Activated CD8-positive, alpha-beta T cell treated with anti-CD3 and anti-CD28 coated beads, Interleukin-2, amount 10 ng/mL, durations not matched to agents 7 days and 5 days (primary cell): ENCODE results near the gene VMAC. TPM values are rescaled to one million over a fixed set of nuclear protein-coding genes. Genes with fewer than 3 reads are reported as not detected.

Source experiments
- ATAC-seq: fragments of 150-1000 bp; cut with Tn5 transposase; one replicate; pipeline ENCODE4 v1.10.0; 2021; ENCODE audit warnings: moderate library complexity
- CTCF ChIA-PET: fragments of 350-600 bp; sonication (Branson Sonifier 250); formaldehyde crosslinking; loops from one replicate; lab custom pipeline; 2021; ENCODE audit warnings: antibody characterized with exemption; lab: Charles Lee
- POLR2A ChIA-PET: fragments of 350-600 bp; sonication (Branson Sonifier 250); formaldehyde crosslinking; loops from one replicate; lab custom pipeline; 2021; ENCODE audit warnings: antibody characterized with exemption; lab: Charles Lee
- DNase-seq: peaks from one replicate; pipeline ENCODE4 v3.0.0-alpha.2; 2020
- H3K27ac Mint-ChIP-seq: one replicate; pipeline ENCODE4 v1.8.0; 2021; ENCODE audit warnings: mild to moderate bottlenecking, mixed read lengths
- H3K27me3 Mint-ChIP-seq: one replicate; pipeline ENCODE4 v1.8.0; 2021; ENCODE audit warnings: low read depth, mixed read lengths
- H3K36me3 Mint-ChIP-seq: one replicate; pipeline ENCODE4 v1.8.0; 2021; ENCODE audit warnings: low read depth, mixed read lengths
- H3K4me1 Mint-ChIP-seq: one replicate; pipeline ENCODE4 v1.8.0; 2021; ENCODE audit warnings: low read depth, mixed read lengths
- H3K4me3 Mint-ChIP-seq: one replicate; pipeline ENCODE4 v1.8.0; 2021; ENCODE audit warnings: mild to moderate bottlenecking, mixed read lengths
- H3K9me3 Mint-ChIP-seq: one replicate; pipeline ENCODE4 v1.8.0; 2022; ENCODE audit warnings: mixed read lengths; ENCODE audit not compliant: insufficient read depth
- total RNA-seq, 2 experiments: library from RNA; stranded (reverse); gene quantifications; one replicate each; pipeline ENCODE4 v1.2.3, GENCODE V29; 2021

Gene VMAC
- total RNA-seq, 2 experiments from 2014 or later, result 6.2 to 6.8 TPM

GRCh38 chr19:5926641-5927440 lies 22.2 kb downstream of the VMAC start:
- POLR2A ChIA-PET, result no interaction called here
- Mint-ChIP-seq H3K36me3 (peaks cover 52% of the 10 kb centered on the region), H3K9me3 (no peaks in the 10 kb centered on the region), H3K27ac (no peak overlapping the region), H3K4me3 (no peak overlapping the region), H3K27me3 (no peaks in the 10 kb centered on the region), H3K4me1 (peaks cover 7% of the 10 kb centered on the region)
- ATAC-seq, result no peak
- CTCF ChIA-PET, result no interaction called here
- DNase-seq, result no peak

- no peaks in the 10 kb centered on the region for H3K27me3 Mint-ChIP-seq
- peaks cover 3% of the 10 kb centered on the region for H3K4me1 Mint-ChIP-seq
- H3K4me3 Mint-ChIP-seq, result no peak overlapping the region
- H3K36me3 Mint-ChIP-seq, result peaks cover 54% of the 10 kb centered on the region
- POLR2A ChIA-PET, result no interaction called here
- CTCF ChIA-PET, result no interaction called here
- H3K27ac Mint-ChIP-seq, result no peak overlapping the region
- ATAC-seq (no peak), DNase-seq (no peak)
- H3K9me3 Mint-ChIP-seq, result no peaks in the 10 kb centered on the region
Measured at GRCh38 chr19:5927441-5927821, 22.8 kb downstream of the VMAC start.

DNA sequence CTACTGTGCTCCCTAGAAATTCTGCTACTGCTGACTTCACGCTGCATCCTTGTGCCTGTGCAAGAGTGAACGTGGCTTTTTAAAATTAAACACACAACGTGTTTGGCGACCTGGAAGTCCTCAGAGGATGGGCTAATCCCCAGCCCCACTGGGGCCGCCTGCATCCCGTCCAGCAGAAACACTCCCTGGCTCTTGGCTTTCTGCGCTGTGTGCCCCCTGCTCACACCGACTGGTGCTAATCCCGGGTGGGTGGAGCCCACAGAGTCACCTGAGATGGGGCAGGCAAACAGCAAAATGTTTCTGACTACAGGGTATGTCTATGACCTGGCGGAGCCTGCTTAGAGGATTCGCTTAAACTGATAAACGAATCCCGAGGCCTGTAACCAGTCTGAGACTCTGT lies 24.5 kb downstream of the VMAC start:
- DNase-seq, result no peak
- Mint-ChIP-seq H3K27ac (no peak overlapping the region), H3K4me3 (no peak overlapping the region), H3K4me1 (no peaks in the 10 kb centered on the region), H3K36me3 (peaks cover 48% of the 10 kb centered on the region), H3K9me3 (no peaks in the 10 kb centered on the region), H3K27me3 (no peaks in the 10 kb centered on the region)
- no peak for ATAC-seq
- ChIA-PET POLR2A (no interaction called here), CTCF (no interaction called here)

- CTCF ChIA-PET, result interaction anchor here (0.9 kb wide), 1 partner anchor 126 kb away, joined by 3 read pairs; no protein-coding TSS in a partner anchor
- DNase-seq (no peak), ATAC-seq (no peak)
- Mint-ChIP-seq H3K9me3 (no peaks in the 10 kb centered on the region), H3K27ac (no peak overlapping the region), H3K36me3 (peaks cover 47% of the 10 kb centered on the region), H3K4me1 (no peaks in the 10 kb centered on the region), H3K4me3 (no peak overlapping the region), H3K27me3 (no peaks in the 10 kb centered on the region)
- POLR2A ChIA-PET, result no interaction called here
Measured at GRCh38 chr19:5929625-5930024, 25.0 kb downstream of the VMAC start.

GRCh38 chr19:5931251-5931650 lies 26.6 kb downstream of the VMAC start:
- H3K4me1 Mint-ChIP-seq, result no peaks in the 10 kb centered on the region
- H3K27me3 Mint-ChIP-seq, result no peaks in the 10 kb centered on the region
- ATAC-seq (no peak), DNase-seq (no peak)
- H3K9me3 Mint-ChIP-seq, result no peaks in the 10 kb centered on the region
- ChIA-PET CTCF (no interaction called here), POLR2A (no interaction called here)
- no peak overlapping the region for H3K27ac Mint-ChIP-seq
- peaks cover 37% of the 10 kb centered on the region for H3K36me3 Mint-ChIP-seq
- no peak overlapping the region for H3K4me3 Mint-ChIP-seq

GRCh38 chr19:5932146-5932545 lies 27.5 kb downstream of the VMAC start:
- no peak overlapping the region for H3K27ac Mint-ChIP-seq
- no peak overlapping the region for H3K4me3 Mint-ChIP-seq
- H3K27me3 Mint-ChIP-seq, result no peaks in the 10 kb centered on the region
- POLR2A ChIA-PET, result no interaction called here
- H3K9me3 Mint-ChIP-seq, result no peaks in the 10 kb centered on the region
- CTCF ChIA-PET, result no interaction called here
- peaks cover 38% of the 10 kb centered on the region for H3K36me3 Mint-ChIP-seq
- H3K4me1 Mint-ChIP-seq, result no peaks in the 10 kb centered on the region
- DNase-seq, result no peak
- ATAC-seq, result no peak

DNA sequence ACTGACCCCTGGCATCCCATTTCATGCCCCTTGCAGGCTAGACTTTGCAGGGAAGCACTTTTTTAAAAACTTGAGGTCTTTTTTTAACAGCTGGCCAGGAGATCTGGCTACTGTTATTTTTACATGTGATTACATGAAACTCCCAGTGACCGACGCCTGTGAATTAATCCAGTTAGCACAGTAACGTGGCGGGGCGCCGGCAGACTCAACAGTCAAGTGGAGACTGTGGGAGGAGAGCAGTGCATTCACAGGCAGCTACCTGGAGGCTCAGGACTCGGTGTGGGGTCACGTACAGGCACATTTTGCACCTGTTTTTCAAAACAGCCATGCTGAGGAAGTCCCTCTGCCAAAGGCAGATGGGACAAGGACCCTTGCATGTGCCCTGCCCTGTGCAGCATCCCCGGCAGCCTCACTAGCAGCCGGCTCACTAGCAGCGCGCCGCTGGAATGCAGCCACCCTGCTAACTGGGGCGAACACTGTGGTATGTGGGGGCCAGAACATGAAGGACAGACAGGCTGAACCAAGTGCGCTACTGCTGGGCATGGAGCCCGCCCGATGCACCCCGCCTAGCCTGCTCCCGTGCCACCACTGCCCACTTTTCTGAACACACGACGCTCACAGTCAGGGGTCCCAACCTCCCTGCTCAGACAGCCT lies 28.1 kb downstream of the VMAC start:
- no peak overlapping the region for H3K27ac Mint-ChIP-seq
- no peaks in the 10 kb centered on the region for H3K9me3 Mint-ChIP-seq
- H3K4me1 Mint-ChIP-seq, result no peaks in the 10 kb centered on the region
- no peak overlapping the region for H3K4me3 Mint-ChIP-seq
- CTCF ChIA-PET, result no interaction called here
- H3K27me3 Mint-ChIP-seq, result no peaks in the 10 kb centered on the region
- ATAC-seq, result no peak
- DNase-seq, result no peak
- H3K36me3 Mint-ChIP-seq, result peaks cover 37% of the 10 kb centered on the region
- POLR2A ChIA-PET, result no interaction called here

- Mint-ChIP-seq H3K27me3 (no peaks in the 10 kb centered on the region), H3K9me3 (no peaks in the 10 kb centered on the region), H3K4me1 (no peaks in the 10 kb centered on the region), H3K27ac (peak overlapping the region; percentile 24), H3K4me3 (no peak overlapping the region), H3K36me3 (peaks cover 33% of the 10 kb centered on the region)
- DNase-seq (no peak), ATAC-seq (no peak)
- POLR2A ChIA-PET, result no interaction called here
- CTCF ChIA-PET, result no interaction called here
Measured at GRCh38 chr19:5933391-5934068, 28.9 kb downstream of the VMAC start.

DNA sequence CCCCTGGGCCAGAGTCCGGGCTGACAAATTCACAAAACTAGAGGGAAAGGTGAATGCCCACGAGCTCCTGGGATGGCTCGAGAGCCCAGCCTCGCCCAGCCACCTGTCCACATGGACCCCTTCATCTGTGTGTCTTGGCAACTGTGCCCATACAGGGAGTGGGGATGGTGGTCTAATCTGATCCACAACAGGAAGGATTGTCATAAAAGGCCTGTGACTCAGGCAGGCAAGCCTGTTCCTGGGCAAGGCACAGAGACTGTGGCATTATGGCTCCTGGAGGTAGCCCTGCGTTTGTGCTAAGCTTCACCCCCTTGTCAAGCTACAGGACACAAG lies 29.4 kb downstream of the VMAC start:
- Mint-ChIP-seq H3K9me3 (no peaks in the 10 kb centered on the region), H3K27me3 (no peaks in the 10 kb centered on the region), H3K36me3 (peaks cover 27% of the 10 kb centered on the region), H3K4me3 (no peak overlapping the region), H3K4me1 (no peaks in the 10 kb centered on the region), H3K27ac (no peak overlapping the region)
- no peak for ATAC-seq
- ChIA-PET CTCF (no interaction called here), POLR2A (no interaction called here)
- DNase-seq, result no peak

DNA sequence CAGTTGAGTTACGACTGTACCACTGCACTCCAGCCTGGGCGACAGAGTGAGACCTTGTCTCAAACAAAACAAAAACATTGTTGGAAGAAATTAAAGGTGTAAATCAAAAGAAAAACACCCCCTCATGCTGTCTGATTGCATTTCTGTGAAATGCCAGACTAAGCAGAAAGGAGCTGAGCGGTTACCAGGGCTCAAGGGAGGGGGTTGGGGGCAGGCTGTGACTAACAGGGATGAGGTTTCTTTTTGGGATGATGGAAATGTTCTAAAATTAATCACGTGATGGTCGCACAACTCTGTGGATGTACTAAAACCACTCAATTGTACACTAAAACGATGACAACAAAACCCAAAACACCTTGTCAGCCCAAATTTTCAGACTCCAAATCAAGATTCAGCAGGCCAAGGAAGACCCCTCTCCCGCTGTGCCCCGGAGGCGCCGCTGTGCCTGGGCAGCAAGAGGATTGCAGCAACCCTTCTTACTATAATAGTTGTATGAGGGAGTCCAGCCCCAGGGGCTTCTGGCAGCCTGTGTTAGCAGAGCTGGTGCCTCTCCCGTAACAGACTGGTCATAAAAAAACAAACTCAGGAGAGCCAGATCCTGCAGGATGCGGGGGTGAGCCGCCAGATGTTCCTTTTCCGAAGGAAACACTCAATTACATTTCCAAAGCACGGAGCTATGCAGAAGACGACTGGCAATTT lies 30.3 kb downstream of the VMAC start:
- peaks cover 30% of the 10 kb centered on the region for H3K36me3 Mint-ChIP-seq
- H3K27me3 Mint-ChIP-seq, result no peaks in the 10 kb centered on the region

GRCh38 chr19:5935473-5936291 lies 31.0 kb downstream of the VMAC start:
- no peaks in the 10 kb centered on the region for H3K27me3 Mint-ChIP-seq
- CTCF ChIA-PET, result no interaction called here
- H3K4me1 Mint-ChIP-seq, result no peaks in the 10 kb centered on the region
- peaks cover 32% of the 10 kb centered on the region for H3K36me3 Mint-ChIP-seq
- no peak for ATAC-seq
- no peaks in the 10 kb centered on the region for H3K9me3 Mint-ChIP-seq
- no peak overlapping the region for H3K27ac Mint-ChIP-seq
- H3K4me3 Mint-ChIP-seq, result no peak overlapping the region
- no peak for DNase-seq
- POLR2A ChIA-PET, result no interaction called here

More for the DNA sequence above, 30.3 kb downstream of the VMAC start:
- Mint-ChIP-seq H3K9me3 (no peaks in the 10 kb centered on the region), H3K4me1 (no peaks in the 10 kb centered on the region), H3K4me3 (no peak overlapping the region), H3K27ac (no peak overlapping the region)
- DNase-seq (no peak), ATAC-seq (no peak)
- POLR2A ChIA-PET, result no interaction called here
- CTCF ChIA-PET, result no interaction called here
